ENCODE data around the gene HEATR5A.

GRCh38 chr14:31442284-31442683, 21.9 kb upstream of the HEATR5A start:
- no peak for TF ChIP-seq CTCF (IDR thresholded peaks at IDR 0.05; ENCODE audit: low read depth, low read length)
- TF ChIP-seq, protein P1, sequence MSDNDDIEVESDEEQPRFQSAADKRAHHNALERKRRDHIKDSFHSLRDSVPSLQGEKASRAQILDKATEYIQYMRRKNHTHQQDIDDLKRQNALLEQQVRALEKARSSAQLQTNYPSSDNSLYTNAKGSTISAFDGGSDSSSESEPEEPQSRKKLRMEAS (IDR thresholded peaks at IDR 0.05; ENCODE audit: low read depth, low read length), result no peak
- no peak for TF ChIP-seq POLR2A (IDR thresholded peaks at IDR 0.05; ENCODE audit: extremely low read depth, insufficient read length)
- no peak for TF ChIP-seq MYC (IDR thresholded peaks at IDR 0.05; ENCODE audit: low read depth, low read length)

Data from NB4 (cell line).